GM19193 (cell line): ENCODE results near the gene CARD19.

Experiments
- POLR2A ChIP-seq: IDR thresholded peaks from 4 replicates; pipeline ENCODE4 v1.6.1; 2011; ENCODE audit not compliant: insufficient read depth, insufficient read length; ENCODE audit errors: extremely low read depth

The CARD19 gene

GRCh38 chr9:93096131-93096802 lies at the start of gene CARD19:
Gene CARD19 (plus strand): TSS chr9:93096217. CDS start chr9:93096346, 129 bp downstream.
- TF ChIP-seq POLR2A: peak; percentile 61

DNA sequence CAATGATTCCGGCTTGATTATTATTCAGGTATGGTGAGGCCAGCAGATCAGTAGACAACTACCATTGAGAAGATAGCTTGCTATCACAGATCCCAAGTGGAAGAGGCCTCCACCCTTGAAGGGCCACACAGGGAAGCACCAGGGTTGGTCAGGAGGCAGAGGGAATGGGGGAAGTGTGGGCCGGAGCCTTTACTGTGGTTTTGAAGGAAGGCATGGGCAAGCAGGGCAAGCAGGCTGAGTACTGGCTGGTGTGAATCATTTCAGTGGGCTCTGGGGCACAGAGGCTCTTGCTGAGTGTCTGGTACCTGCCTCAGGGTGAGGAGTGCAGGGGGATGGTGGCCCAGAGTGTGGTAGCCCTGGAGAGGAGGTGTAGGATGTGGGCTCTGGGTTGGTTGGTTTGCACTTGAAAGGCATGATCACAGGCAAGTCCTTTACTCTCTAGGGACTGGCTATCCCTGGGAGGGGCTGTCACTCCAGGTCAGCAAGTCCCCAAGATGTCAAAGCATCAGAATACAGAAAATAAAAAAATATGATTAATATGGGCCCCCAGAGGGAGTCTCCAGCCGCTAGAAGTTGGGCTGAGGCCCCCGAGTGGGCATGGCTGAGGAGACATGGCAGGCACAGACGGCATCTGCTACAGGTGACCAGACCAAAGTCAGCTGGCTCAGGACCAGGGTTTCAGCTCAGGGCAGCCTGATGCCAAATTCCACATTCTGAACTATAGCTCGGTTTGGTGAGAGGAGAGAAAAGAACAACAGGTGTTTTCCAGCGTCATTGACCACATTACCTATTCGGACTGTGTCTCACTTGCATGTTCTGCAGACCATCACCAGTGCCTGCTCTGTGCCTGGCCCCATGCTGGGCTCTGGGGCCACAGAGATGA lies 47.2 kb upstream of the CARD19 start:
- TF ChIP-seq POLR2A: no peak

DNA sequence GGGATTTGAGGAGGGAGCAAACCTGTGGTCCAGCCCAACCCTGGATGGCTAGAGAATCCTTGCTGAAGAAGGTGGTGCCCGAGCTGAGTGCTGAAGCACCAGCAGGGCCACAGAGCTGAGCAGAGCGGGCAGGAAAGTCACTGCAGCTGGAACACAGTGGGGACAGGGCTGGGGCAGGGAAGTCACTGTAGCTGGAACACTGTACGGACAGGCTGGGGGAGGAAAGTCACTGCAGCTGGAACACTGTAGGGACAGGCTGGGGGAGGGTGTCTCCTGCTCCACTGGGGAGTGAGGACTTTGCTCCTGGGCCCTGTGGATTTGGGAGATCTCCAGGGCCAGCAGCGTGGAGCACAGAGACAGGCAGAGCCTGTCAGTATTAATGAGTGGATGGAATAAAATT lies 46.5 kb upstream of the CARD19 start:
- no peak for TF ChIP-seq POLR2A

GRCh38 chr9:93050231-93050630 lies 45.8 kb upstream of the CARD19 start:
- no peak for TF ChIP-seq POLR2A

- no peak for TF ChIP-seq POLR2A
Measured at GRCh38 chr9:93051680-93052089, 44.3 kb upstream of the CARD19 start.

- no peak for TF ChIP-seq POLR2A
Measured at GRCh38 chr9:93052791-93053540, 43.1 kb upstream of the CARD19 start.

- TF ChIP-seq POLR2A: no peak
Measured at GRCh38 chr9:93053781-93054331, 42.2 kb upstream of the CARD19 start.

DNA sequence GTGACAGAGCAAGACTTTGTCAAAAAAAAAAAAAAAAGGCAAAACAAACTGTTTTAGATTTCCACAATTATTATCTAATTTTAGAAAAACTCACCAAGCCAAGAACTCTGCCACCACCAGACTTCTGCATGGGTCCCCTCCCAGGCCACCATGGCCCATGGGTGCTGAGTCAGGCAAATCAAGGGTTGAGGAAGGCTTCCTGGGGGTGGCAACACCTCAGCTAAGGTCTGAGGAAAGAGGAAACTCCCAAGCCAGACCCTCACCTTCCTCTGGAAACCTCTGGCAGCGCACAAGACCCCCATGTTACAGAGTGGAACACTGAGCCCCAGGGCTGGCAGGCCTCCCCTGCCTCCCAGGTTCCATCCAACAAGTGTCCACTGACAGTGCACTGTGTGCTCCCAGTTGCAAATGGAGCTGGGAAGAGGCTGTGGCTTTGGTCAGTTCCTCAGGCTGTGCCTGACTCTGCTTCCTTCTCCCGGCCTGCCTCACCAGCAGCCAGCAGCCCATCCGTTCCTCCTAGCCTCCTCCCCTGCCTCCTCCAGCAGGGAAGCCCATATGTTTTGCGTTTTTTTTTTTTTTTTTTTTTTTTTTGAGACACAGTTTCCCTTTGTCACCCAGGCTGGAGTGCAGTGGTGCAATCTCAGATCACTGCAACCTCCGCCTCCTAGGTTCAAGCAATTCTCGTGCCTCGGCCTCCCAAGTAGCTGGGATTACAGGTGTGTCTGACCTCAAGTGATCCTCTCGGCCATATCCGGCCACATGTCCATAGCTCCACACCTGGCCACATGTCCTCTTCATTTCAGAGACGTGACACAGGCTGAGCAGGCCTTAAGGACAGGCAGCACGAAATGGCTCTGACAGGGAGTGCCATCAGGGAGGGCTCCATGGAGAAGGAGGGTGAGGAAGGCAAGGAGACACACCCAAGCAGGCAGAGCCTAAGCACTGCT lies 41.0 kb upstream of the CARD19 start:
- TF ChIP-seq POLR2A: no peak

- no peak for TF ChIP-seq POLR2A
Measured at GRCh38 chr9:93057042-93057702, 38.8 kb upstream of the CARD19 start.

- TF ChIP-seq POLR2A: no peak
Measured at GRCh38 chr9:93057703-93058354, 38.2 kb upstream of the CARD19 start.

- peak; percentile 68 for TF ChIP-seq POLR2A
Measured at GRCh38 chr9:93058355-93059010, 37.5 kb upstream of the CARD19 start, which contains the start of gene SUSD3. Gene SUSD3 (plus strand): TSS chr9:93058701. CDS start chr9:93058743, 42 bp downstream.

GRCh38 chr9:93059011-93059714 lies 36.9 kb upstream of the CARD19 start:
- TF ChIP-seq POLR2A: peak; percentile 17
